Muscle layer of colon (tissue), 2 donors: Measurements from ENCODE around the gene ACP7.
"Not testable (repeated sequence)": the region's sequence is repeated elsewhere in the genome, so short reads cannot be mapped to it uniquely, and the experiment has no call there.

ENCODE experiments used
- H3K27ac ChIP-seq: one replicate; pipeline ENCODE4 v1.7.0; 2013; ENCODE audit warnings: low read depth, mild to moderate bottlenecking, low read length, moderate library complexity
- H3K27me3 ChIP-seq, 2 donors: one replicate each; pipeline ENCODE4 v1.7.0; 2013; ENCODE audit warnings: low read length in 2 of 2, mild to moderate bottlenecking in 2 of 2; ENCODE audit not compliant: insufficient read depth in 2 of 2, control insufficient read depth in 1 of 2
- H3K36me3 ChIP-seq: one replicate; pipeline ENCODE4 v1.7.0; 2013; ENCODE audit warnings: mild to moderate bottlenecking, low read length; ENCODE audit not compliant: insufficient read depth
- H3K4me1 ChIP-seq: one replicate; pipeline ENCODE4 v1.7.0; 2013; ENCODE audit warnings: mild to moderate bottlenecking, low read length; ENCODE audit not compliant: insufficient read depth
- H3K4me3 ChIP-seq, 2 donors: one replicate each; pipeline ENCODE4 v1.7.0; 2013; ENCODE audit warnings: low read length in 2 of 2, low read depth in 1 of 2, mild to moderate bottlenecking in 1 of 2, moderate library complexity in 1 of 2
- H3K9ac ChIP-seq: one replicate; pipeline ENCODE4 v1.7.0; 2013; ENCODE audit warnings: low read length
- H3K9me3 ChIP-seq: one replicate; pipeline ENCODE4 v1.7.0; 2013; ENCODE audit warnings: mild to moderate bottlenecking, low read length
- donor health status: abdominal sarcoma.
- donor health status: Adenocarcinoma of cecum.

Gene ACP7

DNA sequence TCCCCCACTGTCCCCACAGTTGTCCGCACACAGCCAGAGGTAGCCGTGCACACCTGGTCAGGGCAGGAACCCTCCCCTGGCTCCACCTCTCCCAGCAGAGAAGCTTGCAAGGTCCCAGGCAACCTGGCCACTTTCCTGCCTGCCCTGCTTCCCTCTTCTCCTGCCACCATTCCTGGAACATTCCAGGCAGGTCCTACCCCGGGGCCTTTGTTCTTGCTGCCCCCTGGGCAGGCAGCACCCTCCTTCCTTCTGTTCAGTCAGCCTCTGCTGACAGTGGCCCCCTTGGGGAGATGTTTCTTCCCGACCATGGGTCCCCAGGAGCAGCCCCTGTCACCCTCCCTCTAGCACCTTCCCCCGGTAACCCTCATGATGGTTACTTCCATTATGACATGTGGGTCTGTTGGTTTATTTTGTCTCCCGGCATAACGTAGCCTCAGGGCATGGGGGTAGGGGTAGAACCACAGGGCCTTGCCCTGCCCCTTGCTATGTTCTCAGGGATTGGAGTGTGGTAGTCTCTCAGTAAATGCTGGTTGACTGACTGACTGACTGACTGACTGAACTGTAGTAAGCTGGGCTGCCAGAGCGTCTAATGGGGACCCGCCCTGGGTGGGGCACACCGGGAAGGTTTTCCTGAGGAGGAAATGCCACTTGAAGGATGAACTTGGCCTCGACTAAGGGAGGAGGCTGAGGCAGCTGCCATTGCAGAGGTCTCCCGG is 52.2 kb downstream of the ACP7 start:
- Histone ChIP-seq H3K9ac (no peak overlapping the region), H3K27ac (no peak overlapping the region), H3K27me3 (no peaks in the 10 kb centered on the region), H3K9me3 (no peaks in the 10 kb centered on the region), H3K36me3 (no peaks in the 10 kb centered on the region), H3K4me3 (no peak overlapping the region), H3K4me1 (peaks cover 57% of the 10 kb centered on the region)

DNA sequence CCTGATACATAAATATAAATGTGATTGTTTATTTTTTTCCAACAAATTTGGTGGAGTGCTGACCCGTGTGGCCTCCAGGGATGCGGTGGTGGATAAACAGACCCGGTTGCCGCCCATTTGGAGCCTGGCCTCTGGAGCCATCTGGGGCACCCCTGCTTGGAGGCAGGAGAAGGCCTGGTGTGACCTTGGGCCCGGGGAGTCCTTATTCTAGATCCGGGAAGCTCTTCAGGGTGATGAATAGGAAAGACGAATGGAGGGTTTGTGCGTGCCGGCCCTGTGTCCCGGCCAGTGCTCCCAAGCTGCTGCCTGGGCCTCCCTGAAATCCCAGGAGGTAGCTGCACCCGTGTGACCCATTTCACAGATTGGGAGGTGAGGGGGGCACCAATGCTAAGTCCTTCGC is 53.0 kb downstream of the ACP7 start:
- Histone ChIP-seq H3K27ac (no peak overlapping the region), H3K36me3 (no peaks in the 10 kb centered on the region), H3K9ac (no peak overlapping the region)

DNA sequence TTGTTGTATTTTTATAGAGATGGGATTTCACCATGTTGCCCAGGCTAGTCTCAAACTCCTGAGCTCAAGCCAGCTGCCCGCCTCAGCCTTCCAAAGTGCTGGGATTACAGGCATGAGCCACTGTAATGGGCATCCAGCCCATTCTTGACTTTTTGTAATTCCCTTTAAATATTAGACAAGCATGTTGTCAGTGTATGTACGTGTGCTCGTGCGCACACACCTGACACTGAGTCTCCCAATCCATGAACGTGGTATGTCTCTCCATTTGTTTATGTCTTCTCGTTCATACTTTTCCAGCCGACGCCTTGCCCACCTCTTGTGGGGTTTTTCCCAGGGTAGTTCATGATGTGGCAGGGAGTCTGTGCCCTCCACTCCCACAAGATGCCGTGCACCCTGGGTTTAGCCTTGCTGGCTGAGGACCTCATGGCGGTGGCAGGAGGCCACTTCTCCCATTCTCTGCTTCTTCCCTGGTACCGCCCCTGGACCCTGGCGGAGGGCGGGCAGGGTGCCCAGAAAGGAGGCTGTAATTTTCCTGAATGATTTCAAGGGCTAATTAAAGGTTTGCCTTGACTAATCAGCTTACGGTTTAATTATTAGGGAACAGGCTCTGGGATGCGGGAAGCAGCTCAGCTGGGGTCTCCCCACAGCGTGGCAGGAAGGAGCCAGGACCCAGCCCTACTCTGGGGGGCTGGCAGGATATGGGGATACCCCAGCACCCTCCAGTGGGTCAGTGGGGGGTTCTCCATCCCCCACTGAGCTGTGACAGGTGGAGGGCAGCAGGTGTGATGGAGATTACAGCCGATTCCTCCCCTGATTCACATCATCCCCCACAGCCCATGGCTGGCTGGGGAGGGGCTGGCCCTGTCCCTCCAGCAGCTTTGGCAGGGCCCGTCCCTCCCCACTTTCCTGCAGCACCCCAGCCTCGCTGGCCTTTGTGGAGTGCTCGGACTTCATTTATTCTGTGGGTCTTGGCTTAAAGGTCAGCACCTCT is 54.3 kb downstream of the ACP7 start:
- Histone ChIP-seq H3K9me3 (no peaks in the 10 kb centered on the region), H3K9ac (no peak overlapping the region), H3K27ac (peak overlapping the region; percentile 39), H3K27me3 (no peaks in the 10 kb centered on the region), H3K4me1 (peaks cover 36% of the 10 kb centered on the region), H3K36me3 (no peaks in the 10 kb centered on the region), H3K4me3 (no peak overlapping the region)

More for the DNA sequence above, 53.0 kb downstream of the ACP7 start:
- Histone ChIP-seq H3K4me1 (peaks cover 49% of the 10 kb centered on the region), H3K27me3 (no peaks in the 10 kb centered on the region), H3K9me3 (no peaks in the 10 kb centered on the region), H3K4me3 (no peak overlapping the region)

DNA sequence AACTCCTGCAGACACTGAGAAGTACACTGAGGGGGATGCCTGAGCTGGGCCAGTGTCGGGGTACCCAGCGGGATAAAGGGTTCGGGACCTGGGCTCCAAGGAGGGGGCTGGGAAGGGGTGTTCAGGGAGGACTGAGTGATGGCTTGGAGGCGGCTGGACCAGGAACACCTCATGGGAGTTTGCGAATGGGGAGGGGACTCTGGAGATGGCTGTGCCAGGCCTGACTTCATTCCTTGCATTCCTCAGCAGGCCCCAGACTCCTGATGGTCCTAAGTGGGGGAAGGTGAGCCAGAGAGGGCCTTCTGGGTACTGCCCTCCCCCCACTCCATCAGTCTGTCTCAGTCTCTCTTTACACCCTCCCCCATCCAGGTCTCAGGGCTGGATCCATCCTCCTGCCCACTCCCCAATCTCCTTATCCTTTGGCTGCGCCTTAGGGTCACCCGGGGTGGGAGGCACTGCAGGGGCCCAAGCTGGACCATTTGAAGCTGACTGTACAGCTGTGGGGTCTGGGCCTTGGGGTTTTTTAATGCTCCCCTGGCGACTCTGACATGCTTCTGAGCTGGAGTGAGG is 55.2 kb downstream of the ACP7 start:
- H3K4me1 ChIP-seq: peaks cover 40% of the 10 kb centered on the region

DNA sequence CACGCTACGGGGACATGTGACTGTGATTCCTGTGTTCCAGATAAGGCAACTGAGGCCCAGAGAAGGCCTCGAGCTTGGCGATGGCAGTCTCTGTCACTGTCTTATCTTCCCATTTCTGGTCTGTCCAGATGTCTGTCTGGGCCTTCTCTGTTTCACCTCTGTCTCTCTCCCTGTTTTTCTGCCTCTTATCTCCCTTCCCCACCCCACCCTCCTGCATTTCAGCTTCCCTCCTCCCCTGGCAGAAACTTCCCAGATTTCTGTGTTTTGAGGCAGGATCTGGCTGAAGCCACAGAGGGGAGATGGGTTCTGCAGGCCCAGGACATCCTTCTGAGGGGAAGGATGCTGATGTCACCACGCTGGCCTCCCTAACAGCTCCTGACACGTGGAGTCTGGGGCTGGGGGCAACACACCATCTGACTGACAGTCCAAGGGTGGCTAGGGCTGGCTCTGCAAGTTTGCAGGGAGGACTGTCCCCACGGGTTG is 55.8 kb downstream of the ACP7 start:
- H3K4me1 ChIP-seq: peaks cover 46% of the 10 kb centered on the region
- H3K9me3 ChIP-seq: no peaks in the 10 kb centered on the region
- H3K9ac ChIP-seq: no peak overlapping the region
- H3K36me3 ChIP-seq: no peaks in the 10 kb centered on the region
- no peaks in the 10 kb centered on the region for H3K27me3 ChIP-seq
- H3K27ac ChIP-seq: no peak overlapping the region
- no peak overlapping the region for H3K4me3 ChIP-seq

More for the DNA sequence above, 55.2 kb downstream of the ACP7 start:
- Histone ChIP-seq H3K4me3 (no peak overlapping the region), H3K36me3 (no peaks in the 10 kb centered on the region), H3K9ac (no peak overlapping the region), H3K27ac (peak overlapping the region; percentile 39), H3K9me3 (no peaks in the 10 kb centered on the region), H3K27me3 (no peaks in the 10 kb centered on the region)

DNA sequence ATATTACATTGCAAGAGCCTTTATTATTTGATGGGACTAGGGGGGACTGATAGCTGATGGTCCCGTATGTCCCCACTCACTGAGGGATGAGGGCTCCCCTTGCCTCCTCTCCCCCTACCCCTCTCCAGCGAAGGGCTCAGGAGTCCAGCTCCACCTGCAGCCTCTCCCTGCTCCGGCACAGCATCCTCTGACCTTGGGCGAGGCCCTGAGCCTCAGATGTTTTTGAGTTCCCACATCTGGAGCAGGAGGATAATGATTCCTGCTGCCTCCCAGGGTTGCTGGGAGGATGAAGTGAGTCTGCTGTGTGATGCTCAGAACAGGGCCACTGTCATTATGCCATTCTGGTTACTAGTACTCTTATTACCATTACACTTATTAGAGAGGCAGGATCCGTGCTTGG is 56.4 kb downstream of the ACP7 start:
- H3K9ac ChIP-seq: no peak overlapping the region
- no peaks in the 10 kb centered on the region for H3K9me3 ChIP-seq
- peaks cover 52% of the 10 kb centered on the region for H3K4me1 ChIP-seq
- H3K4me3 ChIP-seq: no peak overlapping the region
- no peak overlapping the region for H3K27ac ChIP-seq
- no peaks in the 10 kb centered on the region for H3K27me3 ChIP-seq
- H3K36me3 ChIP-seq: no peaks in the 10 kb centered on the region

DNA sequence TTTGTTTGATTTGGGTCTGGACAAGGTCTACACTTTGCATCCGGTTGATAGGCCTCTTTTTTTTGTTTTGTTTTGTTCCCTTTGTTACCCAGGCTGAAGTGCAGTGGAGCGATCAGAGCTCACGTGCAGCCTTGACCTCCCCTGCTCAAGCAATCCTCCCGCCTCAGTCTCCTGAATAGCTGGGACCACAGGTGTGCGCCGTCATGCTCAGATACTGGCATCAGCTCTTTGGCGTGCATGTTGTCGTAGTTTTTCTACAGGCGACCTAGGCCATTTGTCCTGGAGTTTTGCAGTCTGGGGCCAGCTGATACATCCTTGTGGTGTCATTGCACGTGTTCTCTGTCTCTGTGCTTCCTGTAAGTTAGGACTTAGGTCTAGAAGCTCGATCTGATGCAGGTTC is 57.8 kb downstream of the ACP7 start:
- peaks cover 55% of the 10 kb centered on the region for H3K4me1 ChIP-seq
- H3K9me3 ChIP-seq: no peaks in the 10 kb centered on the region
- no peak overlapping the region for H3K27ac ChIP-seq
- H3K4me3 ChIP-seq: no peak overlapping the region
- no peaks in the 10 kb centered on the region for H3K27me3 ChIP-seq
- no peak overlapping the region for H3K9ac ChIP-seq
- no peaks in the 10 kb centered on the region for H3K36me3 ChIP-seq

DNA sequence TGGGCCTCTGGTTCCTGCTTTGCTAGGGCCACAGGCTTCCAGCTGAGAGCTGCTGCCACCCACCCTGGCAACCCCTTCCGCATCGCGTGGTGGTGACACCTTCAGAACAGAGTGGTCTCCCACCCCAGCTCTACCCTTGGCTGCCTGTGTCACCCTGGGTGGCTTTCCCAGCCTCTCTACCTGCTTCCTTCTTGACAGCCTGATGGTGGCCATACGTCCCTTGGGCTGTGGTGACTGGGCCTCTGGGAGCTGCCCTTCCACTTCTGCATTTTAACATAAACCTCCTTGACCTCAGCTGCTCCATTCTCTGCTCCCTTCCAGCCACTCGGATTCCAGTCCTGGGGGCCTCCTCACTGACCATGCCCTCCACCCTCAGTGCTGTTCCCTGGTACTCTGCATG is 58.5 kb downstream of the ACP7 start:
- H3K27ac ChIP-seq: no peak overlapping the region
- H3K4me1 ChIP-seq: peaks cover 56% of the 10 kb centered on the region
- H3K36me3 ChIP-seq: no peaks in the 10 kb centered on the region
- H3K9me3 ChIP-seq: no peaks in the 10 kb centered on the region
- no peaks in the 10 kb centered on the region for H3K27me3 ChIP-seq
- no peak overlapping the region for H3K4me3 ChIP-seq
- H3K9ac ChIP-seq: no peak overlapping the region

DNA sequence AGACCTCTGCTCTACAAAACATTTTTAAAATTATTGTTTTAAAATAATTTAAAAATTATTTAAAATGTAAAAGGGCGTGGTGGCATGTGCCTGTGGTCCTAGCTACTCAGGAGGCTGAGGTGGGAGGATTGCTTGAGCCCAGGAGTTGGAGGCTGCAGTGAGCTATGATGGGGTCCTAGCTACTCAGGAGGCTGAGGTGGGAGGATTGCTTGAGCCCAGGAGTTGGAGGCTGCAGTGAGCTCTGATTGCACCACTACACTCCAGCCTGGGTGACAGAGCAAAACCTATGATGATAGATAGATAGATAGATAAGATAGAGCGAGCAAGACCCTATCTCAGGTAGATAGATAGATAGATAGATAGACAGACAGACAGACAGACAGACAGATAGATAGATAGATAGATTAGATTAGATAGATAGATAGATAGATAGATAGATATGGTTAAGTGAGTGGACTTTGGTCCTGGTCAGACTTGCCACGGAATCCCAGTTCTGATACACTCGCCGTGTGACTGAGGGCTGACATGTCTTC is 59.7 kb downstream of the ACP7 start:
- H3K27me3 ChIP-seq, H3K9me3 ChIP-seq, H3K4me3 ChIP-seq, H3K9ac ChIP-seq, H3K36me3 ChIP-seq: not testable (repeated sequence)
- Histone ChIP-seq H3K27ac (peak overlapping the region; percentile 74), H3K4me1 (peaks cover 53% of the 10 kb centered on the region)

DNA sequence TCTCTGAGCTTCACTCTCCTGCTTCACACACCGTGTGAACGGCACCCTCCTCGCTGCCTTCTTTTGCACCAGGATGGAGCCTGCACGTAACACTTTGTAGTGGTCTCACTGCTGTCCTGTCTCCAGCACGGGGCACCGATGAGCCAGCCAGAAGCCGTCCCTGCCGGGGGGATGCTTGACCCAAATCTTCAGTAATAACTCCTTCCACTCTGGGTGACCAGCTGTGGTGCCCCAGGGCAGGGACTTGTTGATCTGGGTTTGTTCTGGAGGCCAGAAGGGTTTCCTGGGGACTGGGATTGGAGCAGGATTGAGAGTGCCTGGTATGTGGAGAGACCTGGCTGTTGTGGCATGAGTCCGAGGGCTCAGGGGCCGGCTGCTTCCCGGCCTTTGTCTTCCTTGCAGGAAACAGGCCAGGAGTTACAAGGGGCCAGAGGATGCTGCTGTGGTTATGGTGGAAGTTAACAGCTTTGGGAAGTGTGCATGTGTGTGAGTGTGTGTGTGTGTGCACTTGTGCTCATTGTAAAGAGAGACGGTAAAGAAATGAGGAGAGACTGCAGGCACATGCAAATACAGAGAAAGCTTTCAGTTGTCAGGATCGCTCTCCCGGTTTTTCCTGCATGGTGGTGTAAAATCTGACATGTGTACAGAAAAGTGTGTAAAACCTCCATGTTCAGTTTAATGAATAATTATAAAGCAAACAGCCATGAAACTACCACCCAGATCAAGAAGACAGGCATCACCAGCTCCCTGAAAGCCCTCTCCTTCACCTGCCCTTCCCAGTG is 60.3 kb downstream of the ACP7 start:
- H3K36me3 ChIP-seq: no peaks in the 10 kb centered on the region
- peak overlapping the region; percentile 13 for H3K9ac ChIP-seq
- H3K27me3 ChIP-seq: no peaks in the 10 kb centered on the region
- peak overlapping the region; percentile 74 for H3K27ac ChIP-seq
- H3K4me1 ChIP-seq: peaks cover 47% of the 10 kb centered on the region
- H3K4me3 ChIP-seq: peak overlapping the region in 1 of 2 donors; percentile 22
- H3K9me3 ChIP-seq: no peaks in the 10 kb centered on the region
